Activated T-helper 1 cell treated with anti-CD3 and anti-CD28 coated beads, Interleukin-12 subunit alpha, Interleukin-12 subunit beta, Interleukin-2, Interleukin-4 antibody, amounts not matched to agents 30 ng/mL and 10 ng/mL and 1 ng/mL, durations not matched to agents 14 hours and 24 hours and 36 hours (primary cell): Measurements from ENCODE around the gene HERPUD2. TPM values are rescaled to one million over a fixed set of nuclear protein-coding genes. Genes with fewer than 3 reads are reported as not detected.
"Not testable (repeated sequence)": the region's sequence is repeated elsewhere in the genome, so short reads cannot be mapped to it uniquely, and the experiment has no call there.

Source experiments
- DNase-seq: peaks from one replicate; pipeline ENCODE4 v3.0.0; 2021; ENCODE audit warnings: low spot score
- H3K27ac Mint-ChIP-seq: one replicate; pipeline ENCODE4 v1.8.0; 2021; ENCODE audit warnings: mild to moderate bottlenecking, mixed read lengths
- H3K27me3 Mint-ChIP-seq: one replicate; pipeline ENCODE4 v1.8.0; 2022; ENCODE audit warnings: mild to moderate bottlenecking, moderate library complexity, mixed read lengths; ENCODE audit not compliant: insufficient read depth
- H3K36me3 Mint-ChIP-seq: one replicate; pipeline ENCODE4 v1.8.0; 2021; ENCODE audit warnings: low read depth, mixed read lengths
- H3K4me1 Mint-ChIP-seq: one replicate; pipeline ENCODE4 v1.8.0; 2021; ENCODE audit warnings: low read depth, mixed read lengths
- H3K4me3 Mint-ChIP-seq: one replicate; pipeline ENCODE4 v1.8.0; 2021; ENCODE audit warnings: mild to moderate bottlenecking, moderate library complexity, mixed read lengths
- H3K9me3 Mint-ChIP-seq: one replicate; pipeline ENCODE4 v1.8.0; 2021; ENCODE audit warnings: mixed read lengths
- intact Hi-C: fragments of 100-400 bp; cut with micrococcal nuclease; formaldehyde crosslinking; loops from one replicate; pipeline ENCODE4 v1.15.1; 2024
- total RNA-seq: library from RNA; stranded (reverse); gene quantifications from 2 replicates; pipeline ENCODE4 v1.2.3, GENCODE V29; 2022

The HERPUD2 gene
- total RNA-seq, 1 donor from 2014 or later, result 24.8 TPM

DNA sequence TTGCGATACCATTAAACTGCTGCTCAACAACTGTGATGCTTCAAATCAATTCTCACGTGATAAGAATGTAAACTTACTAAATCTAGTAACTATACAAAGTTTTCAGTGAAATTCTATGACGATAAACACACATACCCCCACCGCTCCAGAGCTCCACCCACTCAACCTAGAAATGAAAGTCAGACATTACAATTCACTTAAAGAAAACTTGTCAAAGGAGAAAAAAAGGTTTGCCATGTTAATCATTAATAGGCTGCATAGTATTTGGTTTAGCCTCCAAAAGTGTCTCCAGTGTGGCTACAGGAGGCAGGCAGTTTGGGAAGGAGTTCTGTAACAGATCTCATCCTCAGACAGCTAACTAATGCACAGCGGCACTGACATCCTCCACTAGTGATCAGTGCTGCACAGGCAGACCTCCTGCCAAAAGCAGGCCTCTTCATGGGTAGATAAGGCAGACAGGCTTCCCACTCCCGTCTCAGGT, 3.1 kb downstream of the HERPUD2 start:
- H3K4me1 Mint-ChIP-seq, result peaks cover 87% of the 10 kb centered on the region
- H3K27me3 Mint-ChIP-seq, result no peaks in the 10 kb centered on the region
- H3K36me3 Mint-ChIP-seq, result peaks cover 17% of the 10 kb centered on the region
- H3K4me3 Mint-ChIP-seq, result peak overlapping the region; percentile 96
- peak; percentile 34 for DNase-seq
- intact Hi-C loops, result loop anchor here (1.0 to 10.0 kb wide), 6 partner anchors 35 to 703 kb away; partner anchors contain the start of gene DPY19L1
- peak overlapping the region; percentile 93 for H3K27ac Mint-ChIP-seq
- no peaks in the 10 kb centered on the region for H3K9me3 Mint-ChIP-seq

DNA sequence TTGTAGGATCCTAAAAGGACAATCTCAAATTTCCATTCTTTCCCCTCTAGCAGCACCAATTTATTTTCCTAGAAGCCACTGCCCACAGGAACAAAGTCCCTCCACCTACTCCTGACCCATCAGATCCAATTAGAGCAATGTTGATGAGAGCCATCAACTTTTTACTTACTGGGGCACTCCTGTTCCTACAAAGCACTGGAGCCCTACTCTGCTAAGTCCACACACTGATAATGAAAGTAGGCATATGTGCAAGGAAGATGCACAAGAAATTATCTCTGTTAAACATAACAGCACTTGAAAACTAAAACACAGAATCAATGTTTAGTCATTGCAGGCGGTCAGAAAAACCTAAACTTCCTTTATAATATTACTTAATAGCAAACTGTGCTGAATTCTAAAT, 3.6 kb downstream of the HERPUD2 start:
- H3K4me1 Mint-ChIP-seq, result peaks cover 83% of the 10 kb centered on the region
- peak overlapping the region; percentile 93 for H3K27ac Mint-ChIP-seq
- H3K36me3 Mint-ChIP-seq, result peaks cover 15% of the 10 kb centered on the region
- no peak for DNase-seq
- intact Hi-C loops, result loop anchor here (1.0 to 10.0 kb wide), 6 partner anchors 35 to 703 kb away; partner anchors contain the start of gene DPY19L1
- H3K4me3 Mint-ChIP-seq, result peak overlapping the region; percentile 96
- H3K9me3 Mint-ChIP-seq, result no peaks in the 10 kb centered on the region
- no peaks in the 10 kb centered on the region for H3K27me3 Mint-ChIP-seq

DNA sequence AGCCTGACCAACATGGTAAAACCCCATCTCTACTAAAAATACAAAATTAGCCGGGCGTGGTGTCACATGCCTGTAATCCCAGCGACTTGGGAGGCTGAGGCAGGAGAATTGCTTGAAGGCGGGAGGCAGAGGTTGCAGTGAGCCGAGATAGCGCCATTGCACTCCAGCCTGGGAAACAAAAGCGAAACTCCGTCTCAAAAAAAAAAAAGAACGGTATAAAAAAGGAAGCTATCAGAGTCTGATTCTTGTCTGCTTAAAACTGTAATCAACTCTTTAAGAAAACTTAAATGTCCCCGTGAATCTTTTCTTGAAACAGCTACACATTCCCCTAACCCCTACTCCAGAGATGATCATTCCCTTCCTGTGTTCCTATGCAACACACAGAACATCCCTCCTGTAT, 4.3 kb downstream of the HERPUD2 start:
- Mint-ChIP-seq H3K27ac (peak overlapping the region; percentile 93), H3K36me3 (peaks cover 16% of the 10 kb centered on the region), H3K4me3 (peak overlapping the region; percentile 96), H3K4me1 (peaks cover 76% of the 10 kb centered on the region)
- not testable (repeated sequence) for H3K9me3 Mint-ChIP-seq, DNase-seq, H3K27me3 Mint-ChIP-seq
- intact Hi-C loops, result loop anchor here (1.0 to 10.0 kb wide), 6 partner anchors 34 to 704 kb away; partner anchors contain the start of gene DPY19L1

DNA sequence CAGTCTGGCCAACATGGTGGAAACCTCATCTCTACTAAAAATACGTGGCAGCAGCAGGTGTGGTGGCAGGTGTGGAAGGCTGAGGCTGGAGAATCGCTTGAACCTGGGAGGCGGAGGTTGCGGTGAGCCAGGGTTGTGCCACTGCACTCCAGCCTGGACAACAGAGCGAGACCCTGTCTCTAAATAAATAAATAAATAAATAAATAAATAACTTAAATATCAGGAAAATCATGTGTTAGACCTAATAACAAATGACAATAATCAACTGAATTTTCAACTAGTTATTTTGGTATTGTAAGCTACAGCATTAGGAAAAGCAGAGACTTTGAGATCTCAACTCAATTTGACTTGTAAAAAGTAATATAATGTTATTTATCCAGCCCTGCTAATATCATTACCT, 9.2 kb downstream of the HERPUD2 start:
- Mint-ChIP-seq H3K27me3 (no peaks in the 10 kb centered on the region), H3K4me3 (no peak overlapping the region), H3K36me3 (peaks cover 37% of the 10 kb centered on the region), H3K4me1 (peaks cover 67% of the 10 kb centered on the region), H3K27ac (no peak overlapping the region), H3K9me3 (peaks cover 3% of the 10 kb centered on the region)
- intact Hi-C loops, result no loop called here
- DNase-seq, result no peak

DNA sequence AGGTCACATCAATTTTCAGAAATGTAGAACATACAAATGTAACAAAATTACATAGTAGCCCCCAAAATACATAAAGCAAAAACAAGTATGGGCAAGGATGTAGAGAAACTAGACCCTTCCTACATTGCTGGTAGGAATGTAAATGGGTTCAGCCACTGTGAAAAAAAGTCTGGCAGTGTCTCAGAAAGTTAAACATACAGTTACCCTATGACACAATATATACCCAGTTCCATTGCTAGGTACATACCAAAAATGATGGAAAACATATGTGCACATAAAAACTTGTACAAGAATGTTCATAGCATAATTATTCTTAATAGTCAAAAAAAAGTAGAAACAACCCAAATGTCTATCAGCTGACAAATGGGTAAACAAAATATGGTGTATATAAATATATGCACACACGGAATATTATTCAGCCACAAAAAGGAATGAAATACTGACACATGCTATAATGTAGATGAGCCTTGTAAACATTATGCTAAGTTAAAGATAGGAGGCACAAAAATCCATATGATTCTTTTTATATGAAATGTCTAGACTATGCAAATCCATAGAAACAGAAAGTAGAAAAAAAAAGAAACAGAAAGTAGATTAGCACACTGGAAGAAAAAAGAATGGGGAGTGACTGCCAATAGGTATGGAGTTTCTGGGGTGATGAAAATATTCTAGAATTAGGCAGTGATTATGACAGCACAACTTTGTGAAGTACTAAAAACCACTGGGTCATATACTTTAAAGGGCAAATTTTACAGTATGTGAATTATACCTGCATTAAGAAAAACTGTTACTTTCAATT, 13.5 kb downstream of the HERPUD2 start:
- intact Hi-C loops, result loop anchor here (1.0 to 2.0 kb wide), 3 partner anchors 14 to 47 kb away; partner anchors contain the start of gene HERPUD2
- Mint-ChIP-seq H3K4me1 (peaks cover 57% of the 10 kb centered on the region), H3K36me3 (peaks cover 33% of the 10 kb centered on the region), H3K4me3 (peak overlapping the region; percentile 10), H3K9me3 (peaks cover 3% of the 10 kb centered on the region), H3K27me3 (no peaks in the 10 kb centered on the region), H3K27ac (peak overlapping the region; percentile 31)
- DNase-seq, result no peak

DNA sequence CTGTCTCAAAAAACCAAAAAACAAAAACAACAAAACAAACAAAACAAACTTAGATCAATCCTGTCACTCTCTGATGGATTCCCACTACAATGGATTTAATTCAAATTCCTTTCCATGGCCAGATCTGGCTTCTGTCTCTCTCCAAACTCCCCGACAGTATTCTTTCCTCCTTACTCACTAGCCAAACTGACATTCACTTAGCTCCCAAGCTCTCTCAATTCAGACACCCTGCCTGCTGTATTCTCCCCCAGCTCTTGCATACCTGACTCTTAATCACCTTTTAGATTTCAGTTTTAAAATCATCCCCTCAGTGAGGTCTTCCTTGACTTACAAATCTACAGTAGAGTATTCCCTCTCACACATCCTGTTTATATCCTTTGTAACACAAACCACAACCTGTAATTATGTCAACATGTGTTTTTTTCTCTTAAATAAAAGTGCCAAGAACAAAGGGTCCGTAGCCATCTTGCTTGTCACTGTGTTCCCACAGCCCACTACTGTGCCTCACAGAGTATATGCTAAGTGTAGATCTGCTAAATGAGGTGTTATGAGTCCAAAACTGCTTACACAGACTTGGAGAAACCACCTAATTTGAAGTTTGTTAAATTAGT, 14.4 kb downstream of the HERPUD2 start:
- no peaks in the 10 kb centered on the region for H3K27me3 Mint-ChIP-seq
- peaks cover 57% of the 10 kb centered on the region for H3K4me1 Mint-ChIP-seq
- peak overlapping the region; percentile 2 for H3K4me3 Mint-ChIP-seq
- intact Hi-C loops, result loop anchor here (1.0 to 2.0 kb wide), 3 partner anchors 15 to 48 kb away; partner anchors contain the start of gene HERPUD2
- H3K9me3 Mint-ChIP-seq, result peaks cover 3% of the 10 kb centered on the region
- no peak for DNase-seq
- peak overlapping the region; percentile 41 for H3K27ac Mint-ChIP-seq
- H3K36me3 Mint-ChIP-seq, result peaks cover 31% of the 10 kb centered on the region

DNA sequence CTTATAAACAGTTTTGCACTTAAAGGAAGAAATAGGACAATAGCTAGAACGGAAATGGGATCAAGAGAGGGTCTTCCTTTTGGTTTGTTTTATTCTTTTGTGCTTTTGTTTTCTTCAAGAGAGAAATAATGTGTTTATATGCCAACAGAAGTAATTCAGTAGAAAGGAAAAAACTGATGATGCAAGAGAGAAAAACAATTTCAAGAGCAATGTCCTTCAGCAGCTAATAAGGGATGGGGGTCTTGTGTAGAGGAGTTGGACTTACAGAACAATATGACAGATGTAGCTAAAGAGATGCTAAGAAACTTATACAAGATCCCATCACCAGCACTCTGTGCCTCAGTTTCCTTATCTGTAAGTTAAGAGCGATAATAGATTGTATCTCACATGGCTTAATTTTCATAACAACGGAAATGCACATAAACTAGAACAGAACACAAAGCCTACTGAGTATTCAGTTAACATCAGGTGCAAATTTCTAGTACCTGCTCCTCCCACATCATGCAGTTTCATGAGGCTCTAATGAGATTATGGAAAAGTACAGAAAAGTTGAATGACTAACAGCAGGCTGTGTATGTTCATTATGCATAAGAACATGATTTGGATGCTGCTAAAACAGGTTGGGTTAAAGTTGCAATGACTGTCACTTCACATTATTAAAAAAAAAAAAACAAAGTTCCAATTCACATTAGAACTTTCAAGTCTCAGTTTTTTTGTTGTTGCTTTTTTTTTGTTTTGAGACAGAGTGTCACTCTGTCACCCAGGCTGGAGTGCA, 17.2 kb downstream of the HERPUD2 start:
- intact Hi-C loops, result no loop called here
- Mint-ChIP-seq H3K4me3 (no peak overlapping the region), H3K27me3 (no peaks in the 10 kb centered on the region), H3K27ac (no peak overlapping the region), H3K9me3 (peaks cover 3% of the 10 kb centered on the region), H3K4me1 (peaks cover 47% of the 10 kb centered on the region), H3K36me3 (peaks cover 22% of the 10 kb centered on the region)
- no peak for DNase-seq

DNA sequence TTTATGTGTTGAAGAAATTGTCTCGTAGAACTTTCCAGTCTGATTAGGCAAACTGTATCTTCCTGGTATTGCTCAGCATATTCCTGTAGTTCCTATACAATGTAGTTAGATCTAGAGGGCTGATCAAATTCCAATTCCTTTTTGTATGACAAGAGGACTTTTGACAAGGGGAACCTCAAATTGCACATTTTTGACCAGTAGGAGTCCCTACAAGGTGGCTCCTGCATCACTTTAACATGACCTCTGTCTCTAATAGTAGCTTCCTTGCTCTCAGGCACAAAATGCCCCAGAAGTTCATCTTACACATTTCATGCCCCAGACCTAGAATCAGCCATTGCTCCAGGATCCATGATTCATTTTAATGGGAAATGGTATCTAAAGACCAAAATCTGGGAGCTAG, 18.7 kb downstream of the HERPUD2 start:
- H3K4me1 Mint-ChIP-seq, result peaks cover 31% of the 10 kb centered on the region
- intact Hi-C loops, result no loop called here
- H3K9me3 Mint-ChIP-seq, result no peaks in the 10 kb centered on the region
- H3K27me3 Mint-ChIP-seq, result no peaks in the 10 kb centered on the region
- H3K4me3 Mint-ChIP-seq, result no peak overlapping the region
- no peak for DNase-seq
- peaks cover 16% of the 10 kb centered on the region for H3K36me3 Mint-ChIP-seq
- no peak overlapping the region for H3K27ac Mint-ChIP-seq

DNA sequence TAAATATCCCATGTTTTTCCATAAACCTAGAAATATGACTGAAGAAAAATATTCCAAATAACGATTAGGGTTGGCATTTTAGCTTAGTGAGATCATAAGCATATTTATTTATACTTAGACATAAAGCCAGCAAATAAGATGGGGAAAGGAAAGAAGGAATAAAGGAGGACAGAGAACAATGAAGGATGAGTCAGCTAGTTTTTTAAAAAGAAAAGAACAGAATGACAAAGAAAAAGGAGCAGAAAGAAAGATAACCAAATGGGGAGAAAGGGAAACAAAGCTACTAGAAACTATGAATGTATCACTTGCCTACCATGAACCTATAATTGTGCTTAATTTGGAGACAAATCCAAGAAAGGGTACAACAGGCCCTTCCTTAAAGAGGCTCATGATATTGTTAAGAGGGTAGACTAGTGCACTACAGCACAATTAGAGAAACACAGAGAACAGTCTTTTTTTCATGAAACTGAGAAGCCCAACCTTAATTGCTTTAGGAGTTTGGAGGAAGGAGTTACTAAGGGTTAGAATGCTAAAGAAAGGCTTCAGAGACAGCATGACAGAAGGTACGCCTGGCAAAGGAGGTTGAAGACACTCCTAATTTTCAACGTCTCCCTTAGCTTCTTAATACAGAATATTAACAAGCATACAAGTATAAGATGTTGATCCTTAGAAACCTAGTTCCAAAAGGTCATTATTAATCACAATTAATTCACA, 23.9 kb downstream of the HERPUD2 start:
- Mint-ChIP-seq H3K36me3 (peaks cover 29% of the 10 kb centered on the region), H3K27me3 (no peaks in the 10 kb centered on the region), H3K27ac (no peak overlapping the region), H3K4me3 (no peak overlapping the region), H3K9me3 (no peaks in the 10 kb centered on the region), H3K4me1 (no peaks in the 10 kb centered on the region)
- intact Hi-C loops, result no loop called here
- DNase-seq, result no peak

DNA sequence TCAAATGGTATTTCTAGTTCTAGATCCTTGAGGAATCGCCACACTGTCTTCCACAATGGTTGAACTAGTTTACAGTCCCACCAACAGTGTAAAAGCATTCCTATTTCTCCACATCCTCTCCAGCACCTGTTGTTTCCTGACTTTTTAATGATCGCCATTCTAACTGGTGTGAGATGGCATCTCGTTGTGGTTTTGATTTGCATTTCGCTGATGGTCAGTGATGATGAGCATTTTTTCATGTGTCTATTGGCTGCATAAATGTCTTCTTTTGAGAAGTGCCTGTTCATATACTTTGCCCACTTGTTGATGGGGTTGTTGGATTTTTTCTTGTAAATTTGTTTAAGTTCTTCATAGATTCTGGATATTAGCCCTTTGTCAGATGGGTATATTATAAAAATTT, 34.5 kb downstream of the HERPUD2 start:
- intact Hi-C loops, H3K4me3 Mint-ChIP-seq, H3K27me3 Mint-ChIP-seq, H3K4me1 Mint-ChIP-seq, H3K9me3 Mint-ChIP-seq, DNase-seq, H3K27ac Mint-ChIP-seq: not testable (repeated sequence)
- peaks cover 57% of the 10 kb centered on the region for H3K36me3 Mint-ChIP-seq

DNA sequence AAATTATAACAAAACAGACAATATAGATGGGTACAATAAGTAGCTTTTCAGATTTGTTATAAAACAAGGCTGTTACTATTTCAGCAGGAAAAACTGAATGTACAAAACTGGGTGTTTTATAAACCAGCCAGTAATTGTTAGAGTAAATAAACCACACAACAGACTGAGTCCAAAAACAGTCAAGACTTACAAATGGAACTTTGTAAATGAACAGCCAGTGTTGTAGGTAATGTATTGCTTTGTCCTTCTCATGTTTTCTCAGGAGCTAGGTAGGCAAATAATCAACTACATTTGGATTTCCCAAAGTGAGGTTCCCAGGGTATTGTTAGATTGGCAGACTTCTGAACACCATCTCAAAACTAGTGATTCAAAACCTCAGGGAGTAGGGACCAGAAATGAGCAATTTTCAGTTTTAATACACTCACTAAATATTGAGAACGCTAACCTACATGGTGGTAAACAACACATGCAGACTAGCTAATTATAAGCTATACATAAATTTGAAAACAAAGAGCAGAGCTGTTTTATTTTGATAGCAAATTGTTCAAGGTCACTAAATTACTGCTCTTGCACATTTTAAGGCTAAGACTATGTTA, 36.2 kb downstream of the HERPUD2 start:
- peaks cover 6% of the 10 kb centered on the region for H3K9me3 Mint-ChIP-seq
- H3K27me3 Mint-ChIP-seq, result no peaks in the 10 kb centered on the region
- H3K4me3 Mint-ChIP-seq, result no peak overlapping the region
- intact Hi-C loops, result no loop called here
- H3K27ac Mint-ChIP-seq, result no peak overlapping the region
- peaks cover 58% of the 10 kb centered on the region for H3K36me3 Mint-ChIP-seq
- DNase-seq, result no peak
- peaks cover 16% of the 10 kb centered on the region for H3K4me1 Mint-ChIP-seq

DNA sequence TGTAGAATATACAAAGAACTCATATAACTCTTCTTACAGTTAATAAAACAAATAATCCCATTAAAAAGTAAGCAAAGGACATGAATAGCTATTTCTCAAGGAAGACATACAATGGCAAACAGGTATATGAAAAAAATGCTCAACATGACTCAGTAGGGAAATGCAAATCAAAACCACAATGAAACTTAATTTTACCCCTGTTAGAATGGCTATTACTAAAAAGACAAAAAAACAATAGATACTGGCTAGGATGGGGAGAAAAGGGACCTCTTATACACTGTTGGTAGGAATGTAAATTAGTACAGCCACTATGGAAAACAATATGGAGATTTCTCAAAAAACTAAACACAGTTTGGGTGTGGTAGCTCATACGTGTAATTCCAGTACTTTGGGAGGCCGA, 37.8 kb downstream of the HERPUD2 start:
- intact Hi-C loops, result loop anchor here (2.0 kb wide), 1 partner anchor 34 kb away; no protein-coding TSS in a partner anchor
- Mint-ChIP-seq H3K36me3 (peaks cover 61% of the 10 kb centered on the region), H3K27me3 (no peaks in the 10 kb centered on the region), H3K4me1 (peaks cover 31% of the 10 kb centered on the region), H3K27ac (no peak overlapping the region), H3K9me3 (peaks cover 20% of the 10 kb centered on the region), H3K4me3 (no peak overlapping the region)
- no peak for DNase-seq
